ENCODE measurements around the gene CCL26. TPM values are rescaled to one million over a fixed set of nuclear protein-coding genes. Genes with fewer than 3 reads are reported as not detected.

CCL26 gene
- total and polyA plus RNA-seq, 9 of the 15 experiments (the other 6 are each of a cell fraction or from before 2014, with no cell fraction given): 2.3 to 26.8 (median 8.4) TPM

DNA sequence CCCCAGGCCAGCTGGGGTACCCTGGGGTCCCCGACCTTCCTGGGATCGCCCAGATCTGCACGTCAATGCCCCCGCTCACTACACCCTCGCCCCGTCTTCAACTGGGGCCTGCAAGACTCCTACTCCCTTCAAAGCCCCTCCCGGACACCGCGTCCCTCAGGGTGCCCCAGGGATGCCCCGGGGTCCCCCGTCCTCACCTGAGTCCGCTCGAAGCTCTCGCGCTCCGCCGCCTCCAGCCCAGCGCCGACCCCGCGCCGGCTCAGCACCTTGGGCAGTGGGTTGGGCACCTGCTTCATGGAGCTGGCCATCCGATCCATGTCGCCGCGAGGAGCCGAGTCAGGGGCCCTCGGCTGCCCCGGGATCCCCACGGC, 33.4 kb downstream of the CCL26 start, which contains the start of gene HIP1 (continued):
- no peak for TF ChIP-seq CREB5 (CRISPR knock-in tag; IDR thresholded peaks at IDR 0.05)
- TF ChIP-seq ZNF134 (CRISPR knock-in tag; conservative IDR thresholded peaks at IDR 0.05): no peak
- TF ChIP-seq RBM17 (IDR thresholded peaks at IDR 0.05; ENCODE audit: borderline replicate concordance, low read depth, low read length): no peak
- TF ChIP-seq YBX1 (IDR thresholded peaks at IDR 0.05): no peak
- TF ChIP-seq KDM1A (IDR thresholded peaks at IDR 0.05): no peak
- no peak for TF ChIP-seq MYC (IDR thresholded peaks at IDR 0.05; ENCODE audit: low read depth, low read length)
- TF ChIP-seq MYC (CRISPR knock-in tag; IDR thresholded peaks at IDR 0.05; ENCODE audit: borderline replicate concordance, low read depth): peak; percentile 61; the same call in 1 of the 2 replicates
- no peak for TF ChIP-seq RBM14 (IDR thresholded peaks at IDR 0.05; ENCODE audit: borderline replicate concordance, insufficient read depth, low read depth, low read length)
- TF ChIP-seq, protein P1, sequence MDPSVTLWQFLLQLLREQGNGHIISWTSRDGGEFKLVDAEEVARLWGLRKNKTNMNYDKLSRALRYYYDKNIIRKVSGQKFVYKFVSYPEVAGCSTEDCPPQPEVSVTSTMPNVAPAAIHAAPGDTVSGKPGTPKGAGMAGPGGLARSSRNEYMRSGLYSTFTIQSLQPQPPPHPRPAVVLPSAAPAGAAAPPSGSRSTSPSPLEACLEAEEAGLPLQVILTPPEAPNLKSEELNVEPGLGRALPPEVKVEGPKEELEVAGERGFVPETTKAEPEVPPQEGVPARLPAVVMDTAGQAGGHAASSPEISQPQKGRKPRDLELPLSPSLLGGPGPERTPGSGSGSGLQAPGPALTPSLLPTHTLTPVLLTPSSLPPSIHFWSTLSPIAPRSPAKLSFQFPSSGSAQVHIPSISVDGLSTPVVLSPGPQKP (CRISPR knock-in tag; IDR thresholded peaks at IDR 0.05): no peak
- TF ChIP-seq SMARCA5 (IDR thresholded peaks at IDR 0.05): no peak
- TF ChIP-seq ZNF696 (CRISPR knock-in tag; conservative IDR thresholded peaks at IDR 0.05): no peak
- TF ChIP-seq, protein P2, sequence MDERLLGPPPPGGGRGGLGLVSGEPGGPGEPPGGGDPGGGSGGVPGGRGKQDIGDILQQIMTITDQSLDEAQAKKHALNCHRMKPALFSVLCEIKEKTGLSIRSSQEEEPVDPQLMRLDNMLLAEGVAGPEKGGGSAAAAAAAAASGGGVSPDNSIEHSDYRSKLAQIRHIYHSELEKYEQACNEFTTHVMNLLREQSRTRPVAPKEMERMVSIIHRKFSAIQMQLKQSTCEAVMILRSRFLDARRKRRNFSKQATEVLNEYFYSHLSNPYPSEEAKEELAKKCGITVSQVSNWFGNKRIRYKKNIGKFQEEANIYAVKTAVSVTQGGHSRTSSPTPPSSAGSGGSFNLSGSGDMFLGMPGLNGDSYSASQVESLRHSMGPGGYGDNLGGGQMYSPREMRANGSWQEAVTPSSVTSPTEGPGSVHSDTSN (CRISPR knock-in tag; IDR thresholded peaks at IDR 0.05; ENCODE audit: low read depth): no peak
- TF ChIP-seq, protein P2 (tag; conservative IDR thresholded peaks at IDR 0.05; ENCODE audit: low read depth): no peak
- TF ChIP-seq, protein P3, sequence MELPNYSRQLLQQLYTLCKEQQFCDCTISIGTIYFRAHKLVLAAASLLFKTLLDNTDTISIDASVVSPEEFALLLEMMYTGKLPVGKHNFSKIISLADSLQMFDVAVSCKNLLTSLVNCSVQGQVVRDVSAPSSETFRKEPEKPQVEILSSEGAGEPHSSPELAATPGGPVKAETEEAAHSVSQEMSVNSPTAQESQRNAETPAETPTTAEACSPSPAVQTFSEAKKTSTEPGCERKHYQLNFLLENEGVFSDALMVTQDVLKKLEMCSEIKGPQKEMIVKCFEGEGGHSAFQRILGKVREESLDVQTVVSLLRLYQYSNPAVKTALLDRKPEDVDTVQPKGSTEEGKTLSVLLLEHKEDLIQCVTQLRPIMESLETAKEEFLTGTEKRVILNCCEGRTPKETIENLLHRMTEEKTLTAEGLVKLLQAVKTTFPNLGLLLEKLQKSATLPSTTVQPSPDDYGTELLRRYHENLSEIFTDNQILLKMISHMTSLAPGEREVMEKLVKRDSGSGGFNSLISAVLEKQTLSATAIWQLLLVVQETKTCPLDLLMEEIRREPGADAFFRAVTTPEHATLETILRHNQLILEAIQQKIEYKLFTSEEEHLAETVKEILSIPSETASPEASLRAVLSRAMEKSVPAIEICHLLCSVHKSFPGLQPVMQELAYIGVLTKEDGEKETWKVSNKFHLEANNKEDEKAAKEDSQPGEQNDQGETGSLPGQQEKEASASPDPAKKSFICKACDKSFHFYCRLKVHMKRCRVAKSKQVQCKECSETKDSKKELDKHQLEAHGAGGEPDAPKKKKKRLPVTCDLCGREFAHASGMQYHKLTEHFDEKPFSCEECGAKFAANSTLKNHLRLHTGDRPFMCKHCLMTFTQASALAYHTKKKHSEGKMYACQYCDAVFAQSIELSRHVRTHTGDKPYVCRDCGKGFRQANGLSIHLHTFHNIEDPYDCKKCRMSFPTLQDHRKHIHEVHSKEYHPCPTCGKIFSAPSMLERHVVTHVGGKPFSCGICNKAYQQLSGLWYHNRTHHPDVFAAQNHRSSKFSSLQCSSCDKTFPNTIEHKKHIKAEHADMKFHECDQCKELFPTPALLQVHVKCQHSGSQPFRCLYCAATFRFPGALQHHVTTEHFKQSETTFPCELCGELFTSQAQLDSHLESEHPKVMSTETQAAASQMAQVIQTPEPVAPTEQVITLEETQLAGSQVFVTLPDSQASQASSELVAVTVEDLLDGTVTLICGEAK (IDR thresholded peaks at IDR 0.05): peak; percentile 60
- TF ChIP-seq, protein P3 (CRISPR knock-in tag; IDR thresholded peaks at IDR 0.05): no peak
- no peak for TF ChIP-seq DIDO1 (tag; IDR thresholded peaks at IDR 0.05; ENCODE audit: low read depth)
